HG03196 (cell line): Measurements from ENCODE around the gene TRAF3IP3.
"Not testable (repeated sequence)": the region's sequence is repeated elsewhere in the genome, so short reads cannot be mapped to it uniquely, and the experiment has no call there.

Experiments
- ATAC-seq: cut with Tn5 transposase; IDR thresholded peaks from one replicate; pipeline ENCODE4 v1.9.1; 2021; ENCODE audit not compliant: unreplicated experiment

TRAF3IP3 gene

DNA sequence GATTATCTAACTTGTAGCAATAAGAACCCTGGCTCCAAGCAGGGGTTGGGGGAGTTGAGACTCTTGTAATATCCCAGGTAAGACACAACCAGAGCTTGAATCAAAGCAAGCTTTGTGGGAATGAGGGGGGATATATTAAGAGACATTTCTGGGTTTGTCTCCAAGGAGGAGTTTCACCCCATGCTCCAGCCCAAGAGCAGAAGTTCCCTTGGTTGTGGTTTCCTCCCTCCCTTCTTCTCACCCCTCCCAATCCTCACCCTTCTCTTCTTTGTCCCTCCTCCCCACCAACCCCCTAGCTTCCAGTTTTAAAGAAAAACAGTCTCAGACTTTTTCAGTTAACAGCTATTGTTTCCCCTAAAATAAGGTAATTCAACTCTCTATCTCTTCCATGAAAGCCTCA is 11.9 kb downstream of the TRAF3IP3 start:
- ATAC-seq: no peak

DNA sequence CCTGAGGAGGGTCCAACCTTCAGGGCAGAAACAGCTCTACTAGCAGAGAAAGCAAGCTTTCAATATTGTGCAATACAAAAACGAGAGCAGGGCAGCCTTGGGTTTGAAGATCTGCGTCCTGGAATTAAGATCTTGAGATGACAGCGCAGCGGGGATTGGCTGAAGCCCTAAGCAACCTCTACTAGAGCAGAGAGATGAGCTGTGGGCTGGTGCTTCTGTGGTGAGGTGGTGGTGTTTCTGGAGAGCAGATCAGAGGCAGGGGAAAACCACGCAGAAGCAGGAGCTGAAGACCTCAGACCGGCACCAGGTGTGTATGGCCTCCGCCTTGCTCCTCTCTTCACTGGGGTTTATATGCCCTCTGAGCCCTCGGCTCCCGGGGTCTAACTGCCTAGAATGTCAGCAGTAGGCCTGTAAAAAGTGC is 12.5 kb downstream of the TRAF3IP3 start:
- ATAC-seq: peak; percentile 79

DNA sequence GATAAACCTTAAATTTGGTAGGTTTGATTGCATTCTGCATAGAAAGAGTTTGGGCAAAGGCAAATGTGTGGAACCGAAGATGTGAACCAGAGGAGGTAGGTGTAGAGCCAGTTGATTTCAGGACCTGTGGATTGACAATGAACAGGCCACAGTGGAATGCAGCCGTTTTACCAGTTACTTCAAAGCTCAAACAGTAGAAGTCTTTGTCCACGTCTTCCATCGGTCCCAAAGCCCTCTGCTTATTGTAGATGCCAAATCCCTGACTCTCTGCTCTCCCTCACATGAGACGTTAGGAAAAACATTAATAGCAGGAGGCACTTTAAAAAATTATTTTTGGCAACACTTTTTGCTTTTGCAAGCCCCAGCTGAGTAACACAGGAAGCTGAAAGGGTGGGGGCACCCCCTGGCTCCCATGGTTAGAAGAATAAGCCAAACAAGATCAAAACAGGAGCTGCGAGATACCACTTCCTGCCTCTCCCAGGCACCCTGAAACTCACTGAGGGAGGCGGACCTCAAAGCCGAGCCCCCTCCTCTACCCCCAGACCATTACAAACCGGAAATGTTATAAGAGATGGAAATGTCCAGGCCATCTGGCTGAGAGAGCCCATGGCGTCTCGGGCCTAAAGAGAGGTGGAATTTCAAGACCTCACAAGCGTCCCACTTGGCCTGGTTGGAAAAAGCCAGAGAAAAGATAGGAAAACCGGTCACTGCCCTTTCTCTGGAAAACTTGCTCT is 13.5 kb downstream of the TRAF3IP3 start:
- ATAC-seq: peak; percentile 88

DNA sequence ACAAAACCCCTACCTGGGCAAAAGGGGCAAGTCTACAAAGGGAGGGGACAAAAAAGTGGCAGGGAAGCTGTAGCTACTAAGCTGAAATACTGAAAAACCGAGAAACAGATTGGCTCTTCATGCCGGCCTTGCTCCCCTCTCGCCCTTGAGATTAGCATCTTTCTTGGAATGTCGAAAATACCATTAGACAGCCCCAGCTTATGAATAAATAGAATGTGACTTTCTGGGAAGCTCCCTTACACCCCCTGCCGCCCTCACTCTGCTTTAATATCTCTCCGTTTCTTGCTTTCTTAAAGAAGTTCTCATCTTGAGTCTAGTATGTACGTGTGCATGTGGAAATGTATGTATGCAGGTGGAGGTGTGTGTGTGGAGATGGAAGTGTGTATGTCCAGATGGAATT is 14.1 kb downstream of the TRAF3IP3 start:
- ATAC-seq: no peak

DNA sequence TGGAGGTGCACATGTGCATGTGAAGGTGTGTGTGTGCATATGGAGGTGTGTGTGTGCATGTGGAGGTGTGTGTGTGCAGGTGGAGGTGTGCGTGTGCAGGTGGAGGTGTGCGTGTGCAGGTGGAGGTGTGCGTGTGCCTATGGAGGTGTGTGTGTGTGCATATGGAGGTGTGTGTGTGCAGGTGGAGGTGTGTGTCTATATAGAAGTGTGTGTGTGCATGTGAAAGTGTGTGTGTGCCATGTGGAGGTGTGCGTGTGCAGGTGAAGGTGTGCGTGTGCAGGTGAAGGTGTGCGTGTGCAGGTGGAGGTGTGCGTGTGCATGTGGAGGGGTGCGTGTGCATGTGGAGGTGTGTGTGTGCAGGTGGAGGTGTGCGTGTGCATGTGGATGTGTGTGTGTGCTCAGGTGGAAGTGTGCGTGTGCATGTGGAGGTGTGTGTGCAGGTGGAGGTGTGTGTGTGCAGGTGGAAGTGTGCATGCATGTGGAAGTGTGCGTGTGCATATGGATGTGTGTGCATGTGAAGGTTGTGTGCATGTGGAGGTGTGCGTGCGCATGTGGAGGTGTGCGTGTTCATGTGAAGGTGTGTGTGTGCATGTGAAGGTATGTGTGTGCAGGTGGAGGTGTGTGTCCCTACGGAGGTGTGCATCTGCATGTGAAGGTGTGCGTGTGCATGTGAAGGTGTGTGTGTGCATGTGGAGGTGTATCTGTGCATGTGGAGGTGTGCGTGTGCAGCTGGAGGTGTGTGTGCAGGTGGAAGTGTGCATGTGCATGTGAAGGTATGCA is 15.0 kb downstream of the TRAF3IP3 start:
- ATAC-seq: no peak

DNA sequence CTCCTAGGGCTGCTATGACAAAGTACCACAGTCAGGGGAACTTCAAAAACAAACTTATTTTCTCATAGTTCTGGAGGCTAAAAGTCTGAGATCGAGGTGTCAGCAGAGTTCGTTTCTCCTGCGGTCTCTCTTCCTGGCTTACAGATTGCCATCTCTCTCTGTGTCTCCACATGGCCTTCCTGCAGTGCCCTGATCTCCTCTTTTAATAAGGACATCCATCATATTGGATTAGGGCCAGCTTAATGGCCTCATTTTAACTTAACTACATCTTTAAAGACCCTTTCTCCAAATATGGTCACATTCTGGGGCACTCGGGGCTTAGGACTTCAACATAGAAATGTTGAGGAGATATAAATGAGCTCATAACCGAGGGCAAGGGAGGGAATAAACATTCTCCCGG is 16.3 kb downstream of the TRAF3IP3 start:
- ATAC-seq: no peak

DNA sequence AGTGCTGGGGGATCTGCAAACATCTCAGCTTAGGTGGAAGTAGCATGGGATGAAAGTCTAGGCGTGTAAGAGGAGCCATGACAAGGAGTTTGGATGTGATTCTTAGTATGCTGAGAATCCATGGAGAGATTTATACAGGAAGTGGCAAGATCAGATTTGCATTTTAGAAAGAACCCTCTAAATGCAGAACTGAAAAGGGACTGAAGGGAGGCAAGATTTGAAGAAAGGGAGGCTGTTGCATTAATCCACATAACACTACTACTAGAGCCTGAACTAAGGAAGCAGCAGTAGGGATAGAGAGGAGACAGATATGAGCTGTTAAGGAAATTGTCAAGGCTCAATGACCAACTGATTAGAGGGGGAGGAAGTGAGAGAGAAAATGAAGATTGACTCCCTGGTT is 18.7 kb downstream of the TRAF3IP3 start:
- no peak for ATAC-seq

DNA sequence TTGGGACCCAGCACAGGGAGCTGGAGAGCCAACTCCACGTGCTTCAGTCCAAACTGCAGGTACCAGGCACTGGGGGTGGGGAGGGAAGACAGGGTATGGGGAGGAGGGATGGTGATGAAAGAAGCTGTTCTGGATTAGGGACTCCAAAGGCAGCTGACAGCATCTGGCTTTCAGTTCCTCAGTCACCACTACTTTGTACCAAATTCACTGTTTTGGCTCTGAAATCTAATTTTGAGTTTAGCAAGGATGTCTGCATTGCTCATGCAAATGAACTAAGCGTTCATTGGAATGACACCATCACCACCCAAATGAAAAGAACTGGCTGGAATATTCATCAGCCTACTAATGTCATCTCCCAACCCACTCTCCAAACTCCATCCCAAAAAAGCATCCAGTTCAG is 19.8 kb downstream of the TRAF3IP3 start:
- ATAC-seq: no peak

DNA sequence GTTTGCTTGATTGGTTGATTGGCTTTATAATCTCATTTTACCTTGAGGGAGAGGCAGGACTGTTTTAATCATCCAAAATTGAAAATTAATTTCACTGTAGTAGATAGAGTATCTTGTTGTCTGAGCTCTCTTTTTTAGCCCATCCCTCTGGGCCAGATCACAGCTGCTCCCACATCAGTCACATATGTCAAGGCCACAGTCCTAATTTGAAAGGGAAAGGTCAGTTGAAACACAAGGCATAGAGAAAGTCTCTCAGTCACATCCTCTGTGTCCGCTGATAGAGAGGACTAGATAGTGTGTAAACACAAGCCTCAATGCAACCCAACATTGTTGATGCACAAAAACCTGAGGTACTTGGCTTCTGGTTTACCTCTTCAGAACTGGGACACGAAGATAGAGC is 21.7 kb downstream of the TRAF3IP3 start:
- ATAC-seq: no peak

DNA sequence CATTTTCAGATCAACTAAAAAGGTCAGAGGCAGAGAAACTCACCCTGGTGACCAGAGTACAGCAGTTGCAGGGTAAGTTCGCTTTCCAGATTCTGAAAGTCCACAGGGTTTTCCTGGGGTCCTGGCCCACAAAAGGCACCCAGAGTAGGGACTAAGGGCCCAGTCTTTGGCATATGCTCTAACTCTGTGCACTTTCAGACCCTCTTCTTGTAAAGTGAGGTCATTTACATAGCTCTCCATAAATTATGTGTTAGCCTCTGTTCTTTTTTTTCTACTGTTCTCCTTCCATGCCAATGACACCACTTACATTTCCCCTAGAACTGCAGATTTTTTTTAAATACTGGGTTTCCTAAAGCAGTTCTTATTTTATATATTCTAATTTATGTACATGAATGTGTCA is 22.2 kb downstream of the TRAF3IP3 start:
- no peak for ATAC-seq

DNA sequence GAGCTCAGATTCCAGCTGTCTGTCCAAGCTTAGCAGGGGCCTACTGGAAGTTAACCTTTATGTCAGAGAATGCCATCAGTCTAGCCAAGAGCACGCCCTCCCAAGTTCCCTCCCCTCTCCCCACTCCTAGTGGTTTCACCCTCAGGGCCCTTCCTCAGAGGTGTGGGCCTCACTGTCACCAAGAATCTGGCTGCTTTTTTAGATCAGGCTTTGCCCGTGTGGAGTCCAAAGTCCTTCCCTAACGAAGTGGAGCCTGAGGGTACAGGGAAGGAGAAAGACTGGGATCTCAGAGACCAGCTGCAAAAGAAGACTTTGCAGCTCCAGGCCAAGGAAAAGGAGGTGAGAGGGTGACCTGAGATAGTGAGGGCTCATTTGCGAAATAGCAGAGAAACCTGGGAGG is 24.4 kb downstream of the TRAF3IP3 start:
- no peak for ATAC-seq

DNA sequence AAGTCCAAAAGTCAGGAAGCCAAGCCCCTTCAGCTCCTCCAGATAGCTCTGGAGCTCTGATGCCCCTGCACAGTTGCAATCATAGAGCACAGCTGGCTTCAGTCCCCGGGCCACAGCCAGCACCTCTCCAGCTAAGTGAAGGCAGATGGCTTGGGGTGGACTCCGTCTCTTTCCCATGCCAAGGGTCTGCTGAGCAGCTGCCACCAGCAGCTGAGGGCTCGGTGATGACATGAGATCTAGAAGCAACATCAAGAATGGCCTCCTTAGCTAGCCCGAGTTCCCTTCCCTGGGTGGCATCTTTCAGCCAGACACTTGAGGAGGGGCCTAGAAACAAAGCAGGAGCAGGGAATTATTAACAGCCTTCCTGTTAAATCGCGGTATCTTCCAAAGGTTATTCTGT is 27.5 kb downstream of the TRAF3IP3 start:
- no peak for ATAC-seq

DNA sequence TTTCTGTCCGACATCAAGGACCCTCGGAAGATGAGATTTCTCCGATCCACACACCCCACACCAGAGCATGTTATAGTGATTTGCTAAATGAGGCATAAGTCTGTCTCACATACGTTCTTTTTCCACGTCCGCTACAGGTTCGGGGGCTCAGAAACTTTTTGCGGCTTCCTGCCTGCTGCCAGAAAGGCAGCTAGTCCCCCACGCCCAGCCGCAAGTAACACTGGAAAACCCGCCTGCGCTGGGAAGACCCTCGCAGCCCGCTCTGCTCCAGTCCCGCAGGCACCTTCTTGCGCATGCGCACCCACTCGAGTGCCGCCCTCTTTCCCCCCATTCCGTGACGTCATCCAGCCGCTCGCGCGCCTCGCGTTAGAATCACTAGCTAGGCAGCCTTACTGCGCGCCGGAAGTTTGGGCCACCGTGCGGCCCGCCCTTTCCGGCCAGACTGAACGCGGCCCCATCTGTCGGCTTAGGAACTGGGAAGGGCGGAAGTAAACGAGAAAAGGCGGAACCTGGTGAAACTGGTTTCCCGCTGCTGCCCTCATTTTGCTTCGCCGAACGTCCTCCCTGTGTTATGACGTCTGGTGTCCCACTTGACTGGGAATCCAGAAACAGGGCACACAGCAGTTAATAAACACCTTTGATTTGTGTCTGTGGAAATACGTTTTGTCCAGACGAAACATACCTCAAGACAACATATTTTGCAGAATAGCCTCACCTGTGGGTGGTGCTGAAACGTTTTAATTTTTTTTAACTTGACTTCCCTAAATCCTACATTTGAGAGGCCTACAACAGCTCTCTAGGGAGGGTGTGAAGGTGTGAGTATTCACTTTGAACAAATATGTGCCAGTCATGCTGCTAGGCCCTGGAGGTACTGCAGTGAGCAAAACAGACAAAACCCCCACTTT is 28.7 kb downstream of the TRAF3IP3 start, which contains the start of gene C1orf74:
C1orf74 (minus strand) TSS at position 295 of the 905 bp plus-strand sequence. CDS start 925 bp downstream, outside the sequence.
- ATAC-seq: peak; percentile 99

DNA sequence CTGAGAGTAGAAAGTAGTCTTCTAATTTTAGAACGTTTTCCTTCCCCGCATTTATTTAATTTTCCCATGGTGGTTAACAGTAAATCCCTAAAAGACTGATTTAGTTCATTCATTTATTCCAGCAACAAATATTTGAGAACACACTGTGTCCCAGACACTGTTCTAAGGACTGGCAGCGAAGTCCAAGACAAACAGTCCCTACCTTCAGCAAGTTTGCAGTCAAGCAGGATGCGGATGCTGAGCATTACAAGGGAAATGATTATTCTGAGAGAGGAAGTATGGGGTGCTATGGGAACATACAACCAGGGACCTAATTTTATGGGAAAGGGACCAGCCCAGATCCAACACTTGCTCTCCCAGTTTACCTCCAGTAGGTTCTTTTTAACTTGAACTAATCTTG is 29.7 kb downstream of the TRAF3IP3 start:
- ATAC-seq: no peak

DNA sequence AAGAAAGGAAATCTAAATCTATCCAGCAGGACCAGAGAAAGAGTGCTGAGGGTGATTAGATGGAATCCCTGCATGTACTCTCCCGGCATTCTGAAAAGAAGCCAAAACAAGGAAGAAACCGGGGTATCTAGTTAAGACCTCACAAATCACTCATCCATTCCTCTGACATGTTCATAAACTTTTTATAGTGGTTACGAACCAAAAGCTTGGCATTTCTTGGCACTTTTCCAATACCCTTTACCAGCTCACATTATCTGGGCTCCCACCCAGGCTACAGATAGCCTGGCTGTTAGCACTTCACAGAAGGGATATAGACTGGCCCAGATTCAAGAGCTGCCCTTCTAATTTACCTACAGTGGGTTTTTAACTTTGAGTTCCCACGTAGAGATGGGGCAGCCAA is 30.3 kb downstream of the TRAF3IP3 start:
- no peak for ATAC-seq

DNA sequence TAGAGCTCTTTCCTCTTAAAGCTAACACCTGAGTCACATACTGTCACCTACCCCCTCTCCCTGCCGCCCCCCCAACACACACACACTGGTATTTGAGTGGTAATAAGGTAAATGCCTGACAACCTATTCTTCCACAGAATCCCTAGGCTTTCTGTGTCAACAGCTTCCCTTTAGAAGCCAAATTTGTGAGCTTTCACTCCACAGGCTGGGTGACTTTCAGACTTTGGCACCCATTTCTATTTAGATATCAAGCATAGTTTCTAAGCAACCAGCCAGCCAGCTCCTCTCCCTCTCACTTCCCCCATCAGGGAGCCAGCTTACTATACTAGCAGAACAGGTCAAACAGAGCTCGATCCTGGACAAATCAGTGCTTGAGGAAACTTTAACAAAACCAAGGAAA is 31.7 kb downstream of the TRAF3IP3 start:
- ATAC-seq: no peak

DNA sequence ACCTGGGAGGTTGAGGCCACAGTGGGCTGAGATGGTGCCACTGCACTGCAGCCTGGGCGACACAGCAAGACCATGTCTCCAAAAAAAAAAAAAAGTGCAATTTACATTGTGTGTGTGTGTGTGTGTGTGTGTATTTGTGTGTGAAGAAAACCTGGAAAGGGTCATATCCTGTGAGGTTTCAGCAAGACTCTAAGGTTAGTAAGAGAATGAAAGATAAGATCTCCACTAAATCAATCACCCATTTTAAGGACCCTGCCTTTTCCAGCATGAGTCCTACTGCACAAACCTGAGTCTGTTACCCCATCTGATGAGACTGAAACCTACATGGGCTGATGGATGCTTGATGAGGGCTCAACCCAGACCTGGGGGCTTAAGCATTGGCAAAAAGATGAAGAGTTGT is 33.4 kb downstream of the TRAF3IP3 start:
- ATAC-seq: no peak

DNA sequence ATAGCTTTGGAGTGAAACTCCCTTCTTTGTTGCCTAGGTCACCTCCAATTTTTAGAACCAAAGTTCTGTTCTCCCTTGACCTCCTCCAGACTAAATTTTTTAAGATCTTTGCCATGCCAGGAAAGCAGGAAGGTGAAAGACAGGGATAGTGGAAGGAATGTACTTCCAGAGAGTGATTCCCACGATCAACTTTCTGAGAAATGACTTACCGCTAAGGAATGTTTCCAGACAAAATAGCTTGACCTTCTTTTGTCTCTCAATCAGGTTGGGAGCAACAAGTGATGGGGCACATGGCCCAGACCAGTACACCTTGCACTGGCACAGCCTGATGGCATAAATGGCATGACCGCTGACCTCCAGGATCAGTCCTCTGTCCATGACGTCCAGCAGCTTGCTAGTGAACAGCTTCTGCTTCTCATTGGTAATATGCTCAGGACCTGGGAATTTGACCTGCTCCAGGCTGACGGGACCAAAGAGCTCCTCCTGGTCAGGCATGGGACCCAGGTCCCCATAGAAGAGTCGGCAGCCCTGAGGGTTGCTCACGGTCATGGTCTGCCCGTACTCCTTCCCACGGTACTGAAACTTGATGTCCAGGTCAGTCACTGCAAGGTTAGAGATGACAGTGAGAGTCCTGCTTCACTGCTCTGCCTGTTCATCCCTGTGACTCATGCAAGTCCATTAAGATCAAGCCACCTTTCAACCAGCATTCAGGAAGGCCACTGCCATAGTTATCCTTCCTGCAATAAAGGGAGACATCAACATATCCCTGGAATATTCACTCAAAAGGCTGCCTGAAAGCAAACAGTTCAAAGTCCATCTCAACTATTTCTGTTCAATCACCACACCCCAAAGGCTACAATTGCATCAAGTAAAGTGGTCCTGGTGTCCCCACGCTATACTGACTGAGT is 34.7 kb downstream of the TRAF3IP3 start:
- no peak for ATAC-seq

DNA sequence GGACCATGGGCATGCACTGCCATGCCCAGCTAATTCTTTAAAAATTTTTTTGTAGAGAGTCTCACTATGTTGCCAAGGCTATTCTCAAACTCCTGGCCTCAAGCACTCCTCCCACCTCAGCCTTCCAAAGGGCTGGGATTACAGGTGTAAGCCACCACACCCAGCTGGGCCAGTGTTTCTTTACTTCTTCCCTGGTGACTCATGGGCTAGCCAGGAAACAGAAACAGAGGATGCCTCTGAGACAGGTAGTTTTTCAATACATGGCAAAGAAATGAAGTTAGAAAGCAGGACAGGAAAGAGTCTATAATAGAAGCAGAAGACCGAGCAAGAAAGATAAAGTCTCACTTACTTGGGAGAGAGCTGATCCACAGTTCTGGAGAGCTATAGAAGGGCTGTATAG is 36.1 kb downstream of the TRAF3IP3 start:
- ATAC-seq: no peak

DNA sequence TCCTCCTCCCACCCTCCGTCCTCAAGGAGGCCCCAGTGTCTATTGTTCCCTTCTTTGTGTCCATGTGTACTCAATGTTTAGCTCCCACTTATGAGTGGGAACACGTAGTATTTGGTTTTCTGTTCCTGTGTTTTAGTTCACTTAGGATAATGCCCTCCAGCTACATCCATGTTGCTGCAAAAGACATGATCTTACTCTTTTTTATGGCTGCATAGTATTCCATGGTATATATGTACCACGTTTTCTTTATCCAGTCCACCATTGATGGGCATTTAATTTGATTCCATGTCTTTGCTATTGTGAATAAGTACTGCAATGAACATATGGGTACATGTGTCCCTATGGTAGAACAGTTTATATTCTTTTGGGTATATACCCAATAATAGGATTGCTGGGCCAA is 37.9 kb downstream of the TRAF3IP3 start:
- ATAC-seq: not testable (repeated sequence)
